ENCODE data around the gene LSM14A. TPM values are rescaled to one million over a fixed set of nuclear protein-coding genes. Genes with fewer than 3 reads are reported as not detected.

LSM14A gene
- total RNA-seq, 1 experiment from 2014 or later = 201 TPM

GRCh38 chr19:34254698-34255432 is 82.6 kb downstream of the LSM14A start:
- peak; percentile 45 for DNase-seq (ENCODE audit: low spot score)

- no peak for DNase-seq (ENCODE audit: low spot score)
These were observed 83.2 kb downstream of the LSM14A start for GRCh38 chr19:34255546-34255945.

- DNase-seq (ENCODE audit: low spot score) = no peak
These were observed 84.7 kb downstream of the LSM14A start for GRCh38 chr19:34256835-34257558.

- DNase-seq (ENCODE audit: low spot score) = no peak
These were observed 85.2 kb downstream of the LSM14A start for GRCh38 chr19:34257559-34257924.

GRCh38 chr19:34259367-34260095 is 87.2 kb downstream of the LSM14A start:
- no peak for DNase-seq (ENCODE audit: low spot score)

- no peak for DNase-seq (ENCODE audit: low spot score)
These were observed 88.5 kb downstream of the LSM14A start for GRCh38 chr19:34260771-34261173.

- no peak for DNase-seq (ENCODE audit: low spot score)
These were observed 89.2 kb downstream of the LSM14A start for GRCh38 chr19:34261334-34262109.

- no peak for DNase-seq (ENCODE audit: low spot score)
These were observed 91.5 kb downstream of the LSM14A start for GRCh38 chr19:34263745-34264237.

GRCh38 chr19:34265221-34265650 is 92.9 kb downstream of the LSM14A start:
- DNase-seq (ENCODE audit: low spot score) = no peak

- no peak for DNase-seq (ENCODE audit: low spot score)
These were observed 96.8 kb downstream of the LSM14A start for GRCh38 chr19:34269081-34269480.

GRCh38 chr19:34269489-34269888 is 97.2 kb downstream of the LSM14A start:
- DNase-seq (ENCODE audit: low spot score) = no peak

GRCh38 chr19:34269968-34270621 is 97.8 kb downstream of the LSM14A start:
- peak; percentile 56 for DNase-seq (ENCODE audit: low spot score)

- no peak for DNase-seq (ENCODE audit: low spot score)
These were observed 100.8 kb downstream of the LSM14A start for GRCh38 chr19:34273121-34273520.

GRCh38 chr19:34274284-34274826 is 102.1 kb downstream of the LSM14A start:
- no peak for DNase-seq (ENCODE audit: low spot score)

- no peak for DNase-seq (ENCODE audit: low spot score)
These were observed 102.7 kb downstream of the LSM14A start for GRCh38 chr19:34274827-34275625.

- no peak for DNase-seq (ENCODE audit: low spot score)
These were observed 103.4 kb downstream of the LSM14A start for GRCh38 chr19:34275705-34276104.

- no peak for DNase-seq (ENCODE audit: low spot score)
These were observed 104.3 kb downstream of the LSM14A start for GRCh38 chr19:34276614-34277013.

- no peak for DNase-seq (ENCODE audit: low spot score)
These were observed 104.9 kb downstream of the LSM14A start for GRCh38 chr19:34277244-34277643.

GRCh38 chr19:34278783-34279182 is 106.5 kb downstream of the LSM14A start:
- no peak for DNase-seq (ENCODE audit: low spot score)

Data from HT-29 (cell line).